Uterus (tissue), 4 donors: ENCODE data around the gene OXCT1. TPM values are rescaled to one million over a fixed set of nuclear protein-coding genes. Genes with fewer than 3 reads are reported as not detected.
"Not testable (repeated sequence)": the region's sequence is repeated elsewhere in the genome, so short reads cannot be mapped to it uniquely, and the experiment has no call there.

Source experiments
- DNase-seq, 2 donors: peaks; one replicate each; pipeline ENCODE4 v3.0.0-alpha.2; 2019 to 2020
- H3K27ac ChIP-seq, 2 donors: fragments of 200-600 bp; sonication (generic); 1 replicate in 1 of 2; 2 replicates in 1 of 2; pipeline ENCODE4 v1.5.1; 2016 to 2018
- H3K27me3 ChIP-seq, 2 donors: fragments of 200-600 bp; sonication (generic); one replicate each; pipeline ENCODE4 v1.5.1; 2018 to 2019; ENCODE audit warnings: control low read depth in 1 of 2
- H3K36me3 ChIP-seq, 2 donors: fragments of 200-600 bp; sonication (generic); one replicate each; pipeline ENCODE4 v1.5.1; 2019; ENCODE audit warnings: control low read depth in 1 of 2
- H3K4me1 ChIP-seq, 2 donors: fragments of 200-600 bp; sonication (generic); one replicate each; pipeline ENCODE4 v1.5.1; 2018 to 2019; ENCODE audit warnings: control low read depth in 1 of 2
- H3K4me3 ChIP-seq, 2 donors: fragments of 200-600 bp; sonication (generic); 1 replicate in 1 of 2; 2 replicates in 1 of 2; pipeline ENCODE4 v1.5.1; 2018 to 2019; ENCODE audit warnings: mild to moderate bottlenecking in 1 of 2
- H3K9me3 ChIP-seq, 2 donors: fragments of 200-600 bp; sonication (generic); one replicate each; pipeline ENCODE4 v1.5.1; 2019; ENCODE audit warnings: control low read depth in 1 of 2
- POLR2A ChIP-seq, 2 donors: fragments of 450-650 bp; IDR thresholded peaks; one replicate each; pipeline ENCODE4 v1.6.1; 2016; ENCODE audit warnings: antibody characterized with exemption in 2 of 2, mild to moderate bottlenecking in 1 of 2, moderate library complexity in 1 of 2
- intact Hi-C: fragments of 100-400 bp; cut with DNase I; formaldehyde crosslinking; loops from one replicate; pipeline ENCODE4 v1.15.1; 2023; ENCODE audit warnings: low total_unique reads
- total RNA-seq, 4 donors: library from RNA; depleted of rRNA in 3 of 4; stranded (reverse); fragments of >200 nt in 3 of 4; gene quantifications; one replicate each; pipeline versions ENCODE4 v1.1.0 to v1.2.4, GENCODE V29; 2014 to 2023
- TF ChIP-seq, protein P1 (sequence below), 4 experiments: fragments of 200-600 bp in 2 of 4; fragments of 450-650 bp in 2 of 4; sonication (generic) in 2 of 4; IDR thresholded peaks; one replicate each; pipeline ENCODE4 v1.5.1; 2016 to 2019; ENCODE audit warnings: antibody characterized with exemption in 4 of 4, mild to moderate bottlenecking in 2 of 4, moderate library complexity in 1 of 4
- donor health status: DM: yes; HTN: yes; CAD: no.

OXCT1 gene
- total RNA-seq, 4 donors from 2014 or later: 11.2 to 37.3 (median 27.0) TPM

DNA sequence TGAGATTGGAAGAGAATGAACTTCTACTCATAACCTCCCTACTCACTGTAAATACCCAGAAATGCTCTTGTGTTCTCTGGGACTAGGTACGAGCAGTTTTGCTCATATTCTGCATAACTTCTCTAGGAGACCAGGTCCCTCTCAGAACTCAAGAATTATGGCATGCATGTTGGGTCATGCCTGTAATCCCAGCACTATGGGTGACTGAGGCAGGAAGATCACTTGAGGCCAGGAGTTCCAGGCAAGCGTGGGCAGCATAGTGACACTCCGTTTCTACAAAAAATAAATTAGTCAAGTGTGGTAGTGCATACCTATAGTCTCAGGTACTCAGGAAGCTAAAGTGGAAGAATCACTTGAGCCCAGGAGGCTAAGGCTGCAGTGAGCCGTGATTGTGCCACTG is 141.9 kb downstream of the OXCT1 start:
- DNase-seq: no peak
- Histone ChIP-seq H3K9me3 (no peaks in the 10 kb centered on the region), H3K36me3 (no peaks in the 10 kb centered on the region), H3K27me3 (no peaks in the 10 kb centered on the region), H3K27ac (no peak overlapping the region), H3K4me1 (no peaks in the 10 kb centered on the region), H3K4me3 (no peak overlapping the region)
- intact Hi-C loops: no loop called here
- no peak for TF ChIP-seq POLR2A (IDR thresholded peaks at IDR 0.05)
- TF ChIP-seq, protein P1, sequence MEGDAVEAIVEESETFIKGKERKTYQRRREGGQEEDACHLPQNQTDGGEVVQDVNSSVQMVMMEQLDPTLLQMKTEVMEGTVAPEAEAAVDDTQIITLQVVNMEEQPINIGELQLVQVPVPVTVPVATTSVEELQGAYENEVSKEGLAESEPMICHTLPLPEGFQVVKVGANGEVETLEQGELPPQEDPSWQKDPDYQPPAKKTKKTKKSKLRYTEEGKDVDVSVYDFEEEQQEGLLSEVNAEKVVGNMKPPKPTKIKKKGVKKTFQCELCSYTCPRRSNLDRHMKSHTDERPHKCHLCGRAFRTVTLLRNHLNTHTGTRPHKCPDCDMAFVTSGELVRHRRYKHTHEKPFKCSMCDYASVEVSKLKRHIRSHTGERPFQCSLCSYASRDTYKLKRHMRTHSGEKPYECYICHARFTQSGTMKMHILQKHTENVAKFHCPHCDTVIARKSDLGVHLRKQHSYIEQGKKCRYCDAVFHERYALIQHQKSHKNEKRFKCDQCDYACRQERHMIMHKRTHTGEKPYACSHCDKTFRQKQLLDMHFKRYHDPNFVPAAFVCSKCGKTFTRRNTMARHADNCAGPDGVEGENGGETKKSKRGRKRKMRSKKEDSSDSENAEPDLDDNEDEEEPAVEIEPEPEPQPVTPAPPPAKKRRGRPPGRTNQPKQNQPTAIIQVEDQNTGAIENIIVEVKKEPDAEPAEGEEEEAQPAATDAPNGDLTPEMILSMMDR (IDR thresholded peaks at IDR 0.05): no peak

- intact Hi-C loops: no loop called here
- Histone ChIP-seq H3K4me1 (no peaks in the 10 kb centered on the region), H3K27ac (no peak overlapping the region), H3K36me3 (no peaks in the 10 kb centered on the region), H3K27me3 (no peaks in the 10 kb centered on the region), H3K4me3 (no peak overlapping the region), H3K9me3 (no peaks in the 10 kb centered on the region)
- DNase-seq: no peak
- TF ChIP-seq, protein P1 (IDR thresholded peaks at IDR 0.05): no peak
- TF ChIP-seq POLR2A (IDR thresholded peaks at IDR 0.05): no peak
Observed at GRCh38 chr5:41722359-41722950, 147.8 kb downstream of the OXCT1 start.

GRCh38 chr5:41721516-41721915 is 148.7 kb downstream of the OXCT1 start:
- H3K27ac ChIP-seq: no peak overlapping the region
- H3K4me1 ChIP-seq: no peaks in the 10 kb centered on the region
- intact Hi-C loops: no loop called here
- H3K27me3 ChIP-seq: no peaks in the 10 kb centered on the region
- no peaks in the 10 kb centered on the region for H3K9me3 ChIP-seq
- no peak for TF ChIP-seq POLR2A (IDR thresholded peaks at IDR 0.05)
- TF ChIP-seq, protein P1 (IDR thresholded peaks at IDR 0.05): no peak
- no peak overlapping the region for H3K4me3 ChIP-seq
- H3K36me3 ChIP-seq: no peaks in the 10 kb centered on the region
- no peak for DNase-seq

- no peak overlapping the region for H3K27ac ChIP-seq
- intact Hi-C loops: no loop called here
- TF ChIP-seq, protein P1 (IDR thresholded peaks at IDR 0.05): no peak
- TF ChIP-seq POLR2A (IDR thresholded peaks at IDR 0.05): no peak
Observed at GRCh38 chr5:41716382-41716781, 153.8 kb downstream of the OXCT1 start.

DNA sequence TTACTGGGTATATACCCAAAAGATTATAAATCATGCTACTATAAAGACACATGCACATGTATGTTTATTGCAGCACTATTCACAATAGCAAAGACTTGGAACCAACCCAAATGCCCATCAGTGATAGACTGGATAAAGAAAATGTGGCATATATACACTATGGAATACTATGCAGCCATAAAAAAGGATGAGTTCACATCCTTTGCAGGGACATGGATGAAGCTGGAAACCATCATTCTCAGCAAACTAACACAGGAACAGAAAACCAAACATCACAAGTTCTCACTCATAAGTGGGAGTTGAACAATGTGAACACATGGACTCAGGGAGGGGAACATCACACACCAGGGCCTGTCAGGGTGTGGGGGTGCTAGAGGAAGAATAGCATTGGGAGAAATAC is 155.8 kb downstream of the OXCT1 start:
- intact Hi-C loops, H3K4me1 ChIP-seq: not testable (repeated sequence)

More at GRCh38 chr5:41716382-41716781, 153.8 kb downstream of the OXCT1 start:
- Histone ChIP-seq H3K4me3 (no peak overlapping the region), H3K9me3 (no peaks in the 10 kb centered on the region), H3K4me1 (no peaks in the 10 kb centered on the region), H3K27me3 (no peaks in the 10 kb centered on the region), H3K36me3 (no peaks in the 10 kb centered on the region)
- no peak for DNase-seq

GRCh38 chr5:41708604-41708940 is 161.7 kb downstream of the OXCT1 start:
- Histone ChIP-seq H3K27ac (no peak overlapping the region), H3K36me3 (no peaks in the 10 kb centered on the region), H3K27me3 (no peaks in the 10 kb centered on the region), H3K4me3 (no peak overlapping the region), H3K9me3 (peaks cover 0 to 4% of the 10 kb centered on the region in 2 donors), H3K4me1 (no peaks in the 10 kb centered on the region)
- intact Hi-C loops: no loop called here
- no peak for DNase-seq
- TF ChIP-seq, protein P1 (IDR thresholded peaks at IDR 0.05): no peak
- TF ChIP-seq POLR2A (IDR thresholded peaks at IDR 0.05): no peak

More for the DNA sequence above, 155.8 kb downstream of the OXCT1 start:
- H3K36me3 ChIP-seq, H3K9me3 ChIP-seq, H3K27me3 ChIP-seq, H3K4me3 ChIP-seq, H3K27ac ChIP-seq, DNase-seq: not testable (repeated sequence)
